NCI-H82 treated with DMSO at 0.1 percent for 48 hours (cell line): ENCODE results near the gene CCDC197.
A peak's percentile ranks its signal among the peaks of the same experiment; 100 is the strongest.

Source experiments
- DNase-seq: peaks from one replicate; lab custom pipeline; 2025; ENCODE audit not compliant: unreplicated experiment; lab: John Stamatoyannopoulos, UW

The CCDC197 gene

DNA sequence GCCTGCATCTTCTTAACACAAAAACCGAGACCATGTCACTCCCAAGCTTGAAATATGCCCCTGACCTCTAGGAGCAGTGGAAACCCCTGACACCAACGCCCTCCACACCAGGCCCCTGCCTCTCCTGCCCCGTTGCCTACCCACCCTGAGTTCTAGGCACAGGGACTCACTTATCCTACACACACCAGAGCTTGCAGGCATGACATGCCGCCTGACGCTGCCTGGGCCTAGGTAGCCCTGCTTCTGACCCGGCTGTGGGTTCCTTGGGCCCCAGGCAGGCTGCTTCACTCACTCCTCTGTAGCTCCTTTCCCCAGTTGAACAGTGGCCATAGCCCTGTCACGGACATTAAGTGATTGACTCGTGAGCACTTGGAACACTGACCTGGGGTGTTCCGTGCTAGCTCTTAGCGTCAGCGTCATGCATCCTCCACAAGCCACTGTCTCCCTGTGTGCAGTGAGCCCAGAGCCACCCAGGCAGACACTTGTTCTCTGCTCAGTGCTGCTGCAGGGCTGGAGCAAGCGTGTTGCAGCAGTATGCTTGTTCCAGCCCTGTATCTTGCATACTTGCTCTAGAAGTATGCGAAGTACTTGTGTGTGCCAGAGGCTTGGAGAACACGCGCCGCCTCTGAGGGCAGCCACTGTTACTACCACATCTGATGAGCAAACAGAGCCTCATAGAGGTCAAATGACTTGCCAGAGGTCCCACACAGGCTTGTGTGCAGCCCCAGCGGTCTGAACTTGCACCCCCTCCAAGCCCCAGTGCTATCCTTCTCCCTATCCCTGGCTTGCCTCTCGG is 44.6 kb downstream of the CCDC197 start:
- no peak for DNase-seq

GRCh38 chr14:94042433-94043091 is 45.5 kb downstream of the CCDC197 start:
- DNase-seq, result no peak

DNA sequence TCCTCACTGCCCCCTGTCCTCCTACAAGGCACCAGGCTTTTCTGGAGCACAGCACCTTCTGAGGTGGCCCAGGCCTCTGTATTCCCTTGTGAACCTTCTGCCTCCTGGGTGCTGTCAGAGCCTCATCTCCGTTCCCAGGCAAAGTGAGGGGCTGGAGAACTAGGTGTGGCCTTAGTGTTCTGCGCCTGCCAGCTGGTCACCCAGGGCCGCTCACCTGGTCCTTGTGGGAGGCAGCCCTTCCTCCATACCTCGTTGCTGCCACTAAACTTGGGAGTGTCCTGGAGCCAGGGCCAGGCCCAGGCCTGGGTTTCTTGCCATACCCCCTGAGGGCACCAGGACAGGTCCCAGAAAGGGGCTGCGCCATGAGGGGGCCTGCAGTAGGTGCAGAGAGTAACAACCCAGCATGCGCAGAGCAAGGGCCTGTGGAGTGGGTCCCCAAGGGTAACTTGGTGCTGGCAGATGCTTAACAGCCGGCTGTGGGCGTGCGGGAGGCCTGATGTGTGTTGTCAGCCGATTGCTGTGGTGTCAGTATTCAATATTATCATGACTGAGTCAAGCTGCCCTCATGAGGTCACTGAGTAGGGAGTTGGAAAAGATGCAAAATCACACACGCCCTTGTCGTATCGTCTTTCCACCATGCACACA is 46.1 kb downstream of the CCDC197 start:
- DNase-seq, result no peak

DNA sequence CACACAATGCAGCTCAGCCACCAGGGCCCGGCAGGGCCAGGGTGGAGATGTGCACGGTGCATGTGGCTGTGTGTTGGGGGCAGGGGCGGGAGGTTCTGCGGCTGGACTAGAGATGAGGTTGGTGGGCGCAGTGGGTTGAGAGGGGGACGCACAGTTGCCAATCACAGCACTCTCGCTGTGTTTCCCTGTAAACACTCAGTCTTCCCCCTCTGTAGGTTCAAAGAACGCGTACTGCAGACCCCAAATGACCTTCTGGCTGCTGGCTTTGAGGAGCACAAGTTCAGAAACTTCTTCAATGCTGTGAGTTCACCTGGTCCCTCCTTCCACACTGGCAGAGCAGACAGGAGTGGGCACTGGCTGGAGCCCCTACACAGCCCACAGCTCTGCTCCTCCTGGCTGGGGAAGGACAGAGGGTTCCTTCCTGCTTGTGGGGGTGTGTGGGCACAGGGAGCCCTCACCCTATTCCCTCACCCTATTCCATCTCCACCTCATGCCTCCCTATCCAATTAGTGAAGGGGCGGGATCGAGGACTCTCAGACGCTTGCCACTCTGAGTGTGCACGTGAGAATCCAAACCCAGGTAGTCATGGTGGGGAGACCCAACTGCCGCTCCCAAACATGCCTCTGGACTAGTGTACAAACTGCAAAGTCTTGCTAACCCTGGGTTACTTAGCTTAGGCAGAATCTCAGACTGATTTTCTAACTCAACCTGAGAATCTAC is 46.8 kb downstream of the CCDC197 start:
- no peak for DNase-seq

GRCh38 chr14:94044476-94045091 is 47.5 kb downstream of the CCDC197 start:
- DNase-seq, result no peak

GRCh38 chr14:94045101-94045500 is 48.0 kb downstream of the CCDC197 start:
- no peak for DNase-seq

GRCh38 chr14:94045563-94046345 is 48.7 kb downstream of the CCDC197 start:
- DNase-seq, result no peak

DNA sequence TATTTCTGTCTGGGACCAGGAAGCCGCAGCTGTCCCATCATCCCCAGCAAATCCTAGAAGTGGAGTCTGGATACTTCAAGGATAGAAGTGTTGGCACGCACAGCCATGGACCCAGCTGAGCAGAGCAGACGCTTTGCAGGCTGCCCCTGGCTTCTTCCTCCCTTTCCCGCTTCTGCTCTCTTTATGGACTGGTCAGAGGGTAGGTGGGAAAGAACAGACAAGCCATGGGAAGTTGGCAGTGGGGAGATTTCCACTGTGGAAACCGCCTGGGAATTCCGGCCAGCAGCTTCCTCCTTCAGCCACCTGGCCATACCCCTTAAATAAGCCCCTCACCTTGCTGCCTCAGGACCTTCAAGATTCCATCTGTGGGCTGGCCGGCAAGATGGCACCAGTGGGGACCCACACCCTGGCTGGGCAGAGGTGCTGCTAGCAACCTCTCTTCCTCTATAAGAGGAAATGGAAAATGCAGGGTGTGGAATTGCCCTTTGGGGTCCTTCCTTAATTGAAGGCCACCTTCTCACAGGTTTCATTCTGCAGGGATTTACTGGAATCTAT is 49.7 kb downstream of the CCDC197 start:
- DNase-seq, result no peak

DNA sequence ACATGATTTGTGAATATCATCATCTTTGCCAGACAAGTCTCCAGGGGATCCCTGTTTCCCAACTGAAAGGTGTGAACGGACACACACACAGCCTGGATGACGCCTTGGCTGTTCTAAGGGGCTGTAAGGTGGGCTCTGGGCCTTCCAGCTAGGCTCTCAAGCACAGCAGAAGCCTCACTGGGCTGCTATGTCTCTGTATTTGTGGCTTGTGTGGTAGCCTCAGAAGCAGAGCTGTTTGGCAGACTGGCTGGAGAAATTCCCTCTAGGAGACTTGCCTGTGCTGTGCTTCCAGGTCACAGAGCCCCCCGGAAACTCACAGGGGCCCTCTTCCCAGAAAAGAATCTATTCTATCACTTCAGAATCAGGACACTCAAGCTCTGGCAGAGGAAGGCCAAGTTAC is 50.5 kb downstream of the CCDC197 start:
- no peak for DNase-seq

DNA sequence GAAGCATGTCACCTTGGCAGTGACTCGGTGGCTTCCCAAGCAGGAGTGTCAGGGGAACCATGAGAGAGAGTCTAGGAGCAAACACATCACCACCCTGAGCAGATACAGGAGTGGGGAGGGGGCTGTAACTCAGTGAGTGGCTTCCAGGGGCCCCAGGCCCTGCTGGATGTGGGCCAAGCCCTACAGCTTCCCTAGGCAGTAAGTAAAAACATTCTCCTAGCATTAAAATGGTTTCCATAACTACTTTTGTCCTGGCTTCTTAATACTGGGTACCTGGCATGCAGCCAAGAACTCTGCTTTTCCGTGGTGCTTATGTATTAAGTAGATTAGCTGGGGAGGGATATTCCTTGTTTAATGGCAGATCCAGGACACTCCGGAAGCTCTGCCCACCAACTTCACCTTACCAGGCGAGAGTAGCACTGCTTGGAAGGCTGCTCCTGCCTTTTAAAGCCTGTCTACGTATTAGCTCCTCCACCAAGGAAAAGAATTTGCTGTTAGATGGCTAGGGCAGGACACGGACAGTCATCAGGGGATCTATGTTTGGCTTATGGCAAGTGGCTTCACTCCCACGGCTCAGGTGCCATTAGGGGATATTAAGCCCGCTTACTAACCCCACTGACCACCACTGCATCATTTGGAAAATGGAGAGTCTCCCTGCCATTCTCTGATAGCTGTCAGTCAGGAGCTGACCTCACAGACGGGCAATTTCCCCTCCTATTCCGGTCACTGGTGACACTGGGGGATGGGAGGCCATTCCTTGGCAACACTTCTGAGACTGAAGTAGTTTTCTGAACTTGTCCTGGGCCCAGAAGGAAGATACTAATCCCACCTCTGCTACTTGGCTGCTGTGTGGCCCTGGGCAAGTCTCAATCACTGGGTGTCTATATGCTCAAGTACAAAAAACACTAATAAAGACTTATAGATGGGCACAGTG is 51.9 kb downstream of the CCDC197 start:
- DNase-seq, result peak; percentile 95

GRCh38 chr14:94049625-94050023 is 52.5 kb downstream of the CCDC197 start:
- DNase-seq, result no peak

GRCh38 chr14:94050231-94050880 is 53.3 kb downstream of the CCDC197 start:
- no peak for DNase-seq

DNA sequence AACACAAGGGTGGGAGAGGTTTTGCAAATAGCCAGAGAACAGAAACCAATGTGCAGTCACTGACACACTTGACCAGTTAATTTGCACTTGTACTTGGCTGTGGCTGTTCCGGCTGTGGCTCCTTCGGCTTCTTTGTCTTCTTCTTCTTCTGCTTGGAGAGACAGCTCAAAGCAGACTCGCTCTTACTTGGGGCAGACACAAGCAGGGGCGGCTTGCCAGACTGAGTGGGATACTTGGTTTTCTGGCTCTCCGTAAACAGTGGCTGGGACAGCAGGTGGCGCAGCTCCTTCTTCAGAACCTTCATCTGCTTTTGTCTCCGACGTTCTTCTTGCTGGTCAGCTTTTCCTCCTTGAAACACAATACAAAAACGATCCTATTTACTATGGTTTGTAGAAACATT is 54.0 kb downstream of the CCDC197 start:
- DNase-seq, result no peak

- DNase-seq, result no peak
Observed at GRCh38 chr14:94051779-94052178, 54.7 kb downstream of the CCDC197 start.

- no peak for DNase-seq
Observed at GRCh38 chr14:94052199-94052598, 55.1 kb downstream of the CCDC197 start.

DNA sequence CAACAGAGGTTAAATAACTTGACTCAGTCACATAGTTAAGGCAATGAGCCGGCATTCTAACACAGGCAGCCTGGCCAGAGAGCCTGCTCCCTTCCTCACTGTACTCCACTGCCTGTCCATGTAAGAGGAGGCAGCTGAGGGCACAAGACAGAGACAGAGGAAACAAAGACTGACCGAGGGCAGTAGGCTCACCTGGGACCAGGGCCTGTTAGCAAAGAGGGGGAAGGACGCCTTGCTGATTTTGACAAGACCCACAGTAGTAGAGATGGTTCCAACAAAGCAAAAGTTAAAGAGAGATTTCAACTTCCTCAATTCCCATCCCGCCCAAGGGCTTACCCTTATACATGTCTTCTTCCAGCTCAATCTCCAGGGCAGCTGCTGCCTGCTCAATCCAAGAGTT is 55.6 kb downstream of the CCDC197 start:
- DNase-seq, result no peak

DNA sequence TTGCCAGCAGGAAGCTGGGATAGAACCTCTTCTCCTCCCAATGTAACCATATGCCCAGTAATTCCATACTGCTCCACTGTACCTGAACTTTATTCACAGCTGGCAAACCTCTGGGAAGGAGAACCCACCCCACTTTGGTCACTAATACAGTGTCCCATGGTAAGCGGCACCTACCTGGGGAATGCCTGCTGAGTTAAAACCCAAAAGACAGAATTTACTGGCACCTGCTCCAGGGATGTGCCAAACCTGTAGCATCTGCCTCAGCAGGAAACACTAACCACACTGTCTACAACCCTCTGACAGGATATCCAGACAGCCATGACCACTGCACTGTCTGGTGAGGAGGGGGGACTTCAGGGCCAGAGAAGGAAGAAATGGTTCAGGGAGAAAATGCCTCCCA is 57.3 kb downstream of the CCDC197 start:
- no peak for DNase-seq

DNA sequence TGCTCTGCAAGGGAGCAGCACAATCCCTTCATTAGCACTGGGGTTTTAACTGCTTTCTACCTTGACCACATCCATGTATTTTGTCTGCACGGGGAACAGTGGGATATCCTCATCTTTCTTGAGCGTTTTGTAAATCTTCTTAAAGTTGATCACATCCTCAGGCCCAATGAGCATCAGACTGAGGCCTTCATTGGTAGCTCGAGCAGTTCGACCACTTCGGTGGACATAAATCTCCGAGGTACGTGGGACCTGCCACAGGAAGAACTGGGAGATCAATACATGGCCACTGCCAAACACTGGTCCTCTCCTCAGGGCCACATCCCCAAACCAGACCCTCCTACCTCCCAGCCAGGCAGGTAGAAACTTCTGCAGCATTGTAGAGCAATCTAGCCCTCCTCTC is 57.8 kb downstream of the CCDC197 start:
- no peak for DNase-seq
